ELF-1 (cell line): ENCODE results near the gene ITPR1.
A peak's percentile ranks its signal among the peaks of the same experiment; 100 is the strongest.

Experiments
- DNase-seq: peaks from one replicate; pipeline ENCODE4 v3.0.0-alpha.2; 2016; ENCODE audit warnings: low read depth, low spot score

ITPR1 gene

GRCh38 chr3:4806535-4807108 lies 313.5 kb downstream of the ITPR1 start:
- DNase-seq, result no peak

GRCh38 chr3:4807381-4808280 lies 314.5 kb downstream of the ITPR1 start:
- DNase-seq, result no peak

- DNase-seq, result no peak
These were observed 315.5 kb downstream of the ITPR1 start for GRCh38 chr3:4808637-4809036.

- no peak for DNase-seq
These were observed 316.8 kb downstream of the ITPR1 start for GRCh38 chr3:4809922-4810321.

- no peak for DNase-seq
These were observed 319.4 kb downstream of the ITPR1 start for GRCh38 chr3:4812591-4812990.

- DNase-seq, result no peak
These were observed 320.8 kb downstream of the ITPR1 start for GRCh38 chr3:4813909-4814304.

GRCh38 chr3:4814305-4814903 lies 321.3 kb downstream of the ITPR1 start:
- DNase-seq, result no peak

- no peak for DNase-seq
These were observed 321.9 kb downstream of the ITPR1 start for GRCh38 chr3:4814904-4815574.

- DNase-seq, result no peak
These were observed 323.2 kb downstream of the ITPR1 start for GRCh38 chr3:4816306-4816705.

- DNase-seq, result no peak
These were observed 323.6 kb downstream of the ITPR1 start for GRCh38 chr3:4816718-4817117.

GRCh38 chr3:4817128-4817527 lies 324.0 kb downstream of the ITPR1 start:
- DNase-seq, result no peak

GRCh38 chr3:4818164-4818563 lies 325.0 kb downstream of the ITPR1 start:
- DNase-seq, result no peak

- DNase-seq, result peak; percentile 31
These were observed 326.0 kb downstream of the ITPR1 start for GRCh38 chr3:4818986-4819693.

- DNase-seq, result no peak
These were observed 326.6 kb downstream of the ITPR1 start for GRCh38 chr3:4819746-4820145.

- DNase-seq, result no peak
These were observed 327.4 kb downstream of the ITPR1 start for GRCh38 chr3:4820296-4821121.

GRCh38 chr3:4821338-4821737 lies 328.2 kb downstream of the ITPR1 start:
- peak; percentile 70 for DNase-seq

GRCh38 chr3:4821975-4822374 lies 328.8 kb downstream of the ITPR1 start:
- no peak for DNase-seq

- DNase-seq, result no peak
These were observed 329.4 kb downstream of the ITPR1 start for GRCh38 chr3:4822568-4822967.

GRCh38 chr3:4823385-4823784 lies 330.2 kb downstream of the ITPR1 start:
- DNase-seq, result no peak

- no peak for DNase-seq
These were observed 331.1 kb downstream of the ITPR1 start for GRCh38 chr3:4823986-4824925.
